CD4-positive, alpha-beta T cell (primary cell): ENCODE results near the gene DSCAML1. TPM values are rescaled to one million over a fixed set of nuclear protein-coding genes. Genes with fewer than 3 reads are reported as not detected.

Source experiments
- ATAC-seq: fragments of 200-7000 bp; cut with Tn5 transposase; one replicate; pipeline ENCODE4 v1.10.0; 2022; ENCODE audit warnings: mild to moderate bottlenecking; ENCODE audit not compliant: poor library complexity
- CTCF ChIA-PET: fragments of 350-600 bp; sonication (Branson Sonifier 250); formaldehyde crosslinking; loops from one replicate; lab custom pipeline; 2021; ENCODE audit warnings: antibody characterized with exemption, inconsistent platforms; lab: Charles Lee
- POLR2A ChIA-PET: fragments of 350-600 bp; sonication (Branson Sonifier 250); formaldehyde crosslinking; loops from one replicate; lab custom pipeline; 2021; ENCODE audit warnings: antibody characterized with exemption, inconsistent platforms; lab: Charles Lee
- DNase-seq, 14 experiments: peaks; one replicate each; pipeline ENCODE4 v3.0.0-alpha.2; 2013 to 2020; ENCODE audit warnings: mixed read lengths in 2 of 14
- H3K27ac ChIP-seq, 2 donors: one replicate each; pipeline versions ENCODE4 v1.5.1 to v1.7.0; 2013; ENCODE audit warnings: low read length in 2 of 2, low read depth in 1 of 2, mild to moderate bottlenecking in 1 of 2
- H3K27me3 ChIP-seq, 2 experiments: 1 replicate in 1 of 2; 2 replicates in 1 of 2; pipeline versions ENCODE4 v1.6.1 to v1.7.0; 2013; ENCODE audit warnings: low read length in 2 of 2, control low read depth in 1 of 2, mild to moderate bottlenecking in 1 of 2, moderate library complexity in 1 of 2; ENCODE audit not compliant: insufficient read depth in 2 of 2, control insufficient read depth in 1 of 2
- H3K36me3 ChIP-seq: one replicate; pipeline ENCODE4 v1.6.1; 2013; ENCODE audit warnings: low read length, control low read depth; ENCODE audit not compliant: insufficient read depth
- H3K4me1 ChIP-seq: one replicate; pipeline ENCODE4 v1.6.1; 2013; ENCODE audit warnings: low read length, control low read depth; ENCODE audit not compliant: insufficient read depth
- H3K4me3 ChIP-seq: one replicate; pipeline ENCODE4 v1.5.1; 2013; ENCODE audit warnings: mild to moderate bottlenecking, low read length, moderate library complexity
- H3K9me3 ChIP-seq, 2 experiments: 1 replicate in 1 of 2; 2 replicates in 1 of 2; pipeline versions ENCODE4 v1.6.1 to v1.7.0; 2013; ENCODE audit warnings: low read length in 2 of 2, mild to moderate bottlenecking in 2 of 2, control low read depth in 1 of 2, moderate library complexity in 1 of 2; ENCODE audit not compliant: control insufficient read depth in 1 of 2, insufficient read depth in 1 of 2
- H3K27ac Mint-ChIP-seq: one replicate; pipeline ENCODE4 v1.8.0; 2020; ENCODE audit warnings: mixed read lengths
- H3K27me3 Mint-ChIP-seq: one replicate; pipeline ENCODE4 v1.8.0; 2021; ENCODE audit warnings: mixed read lengths
- H3K36me3 Mint-ChIP-seq: one replicate; pipeline ENCODE4 v1.8.0; 2021; ENCODE audit warnings: low read depth, mixed read lengths
- H3K4me1 Mint-ChIP-seq: one replicate; pipeline ENCODE4 v1.8.0; 2021; ENCODE audit warnings: low read depth, mixed read lengths
- H3K4me3 Mint-ChIP-seq: one replicate; pipeline ENCODE4 v1.8.0; 2020; ENCODE audit warnings: mild to moderate bottlenecking, mixed read lengths
- H3K9me3 Mint-ChIP-seq: one replicate; pipeline ENCODE4 v1.8.0; 2020; ENCODE audit warnings: mixed read lengths
- CTCF ChIP-seq: fragments of 200-600 bp; IDR thresholded peaks from one replicate; pipeline ENCODE4 v1.8.0; 2022; ENCODE audit warnings: antibody characterized with exemption, mild to moderate bottlenecking
- intact Hi-C, 2 experiments: fragments of 100-400 bp; cut with DNase I in 1 of 2; cut with micrococcal nuclease in 1 of 2; formaldehyde crosslinking; loops; one replicate each; pipeline versions ENCODE4 v1.15.1 to v1.9.0; 2023 to 2025; cut with DNase I, micrococcal nuclease
- total RNA-seq, 174 experiments: library from RNA in 2 of 174; stranded (reverse) in 2 of 174; gene quantifications; one replicate each; pipeline ENCODE4 v1.2.3 and lab custom pipeline; 2021 to 2026

Gene DSCAML1
- total RNA-seq, 2 experiments from 2014 or later: 0.22 to 0.61 TPM

- Mint-ChIP-seq H3K4me3 (no peak overlapping the region), H3K36me3 (no peaks in the 10 kb centered on the region), H3K4me1 (no peaks in the 10 kb centered on the region), H3K9me3 (no peaks in the 10 kb centered on the region), H3K27me3 (peaks cover 23% of the 10 kb centered on the region), H3K27ac (no peak overlapping the region)
- no peaks in the 10 kb centered on the region for H3K36me3 ChIP-seq
- CTCF ChIA-PET: no interaction called here
- no peak for ATAC-seq
- no peaks in the 10 kb centered on the region for H3K4me1 ChIP-seq
- H3K27me3 ChIP-seq: peaks cover 0 to 8% of the 10 kb centered on the region in 2 experiments
- no peaks in the 10 kb centered on the region for H3K9me3 ChIP-seq
- H3K4me3 ChIP-seq: no peak overlapping the region
- POLR2A ChIA-PET: no interaction called here
- intact Hi-C loops: no loop called here
- no peak for DNase-seq
- TF ChIP-seq CTCF: no peak
- H3K27ac ChIP-seq: no peak overlapping the region
Measured at GRCh38 chr11:117435326-117435725, 361.7 kb downstream of the DSCAML1 start.

GRCh38 chr11:117434481-117434880 lies 362.5 kb downstream of the DSCAML1 start:
- ChIA-PET CTCF (no interaction called here), POLR2A (no interaction called here)
- Mint-ChIP-seq H3K4me1 (no peaks in the 10 kb centered on the region), H3K4me3 (no peak overlapping the region), H3K9me3 (no peaks in the 10 kb centered on the region), H3K27me3 (peaks cover 15% of the 10 kb centered on the region), H3K27ac (no peak overlapping the region), H3K36me3 (no peaks in the 10 kb centered on the region)
- TF ChIP-seq CTCF: no peak
- Histone ChIP-seq H3K27me3 (peaks cover 0 to 8% of the 10 kb centered on the region in 2 experiments), H3K4me1 (no peaks in the 10 kb centered on the region), H3K4me3 (no peak overlapping the region), H3K36me3 (no peaks in the 10 kb centered on the region), H3K9me3 (no peaks in the 10 kb centered on the region), H3K27ac (no peak overlapping the region)
- intact Hi-C loops: no loop called here
- no peak for ATAC-seq
- DNase-seq: no peak

- ATAC-seq: no peak
- no peaks in the 10 kb centered on the region for H3K9me3 ChIP-seq
- H3K4me3 ChIP-seq: no peak overlapping the region
- POLR2A ChIA-PET: no interaction called here
- intact Hi-C loops: no loop called here
- no peak overlapping the region for H3K27ac Mint-ChIP-seq
- no peak for TF ChIP-seq CTCF
- no peaks in the 10 kb centered on the region for H3K9me3 Mint-ChIP-seq
- peaks cover 15% of the 10 kb centered on the region for H3K27me3 Mint-ChIP-seq
- H3K36me3 ChIP-seq: no peaks in the 10 kb centered on the region
- no peak overlapping the region for H3K4me3 Mint-ChIP-seq
- no peak for DNase-seq
- CTCF ChIA-PET: no interaction called here
- no peak overlapping the region for H3K27ac ChIP-seq
- H3K4me1 ChIP-seq: no peaks in the 10 kb centered on the region
- H3K36me3 Mint-ChIP-seq: no peaks in the 10 kb centered on the region
- peaks cover 0 to 8% of the 10 kb centered on the region in 2 experiments for H3K27me3 ChIP-seq
- no peaks in the 10 kb centered on the region for H3K4me1 Mint-ChIP-seq
Measured at GRCh38 chr11:117433717-117434116, 363.3 kb downstream of the DSCAML1 start.
